Fibroblast of the aortic adventitia (primary cell): ENCODE measurements around the gene FAM53C. TPM values are rescaled to one million over a fixed set of nuclear protein-coding genes. Genes with fewer than 3 reads are reported as not detected.
"Not testable (repeated sequence)": the region's sequence is repeated elsewhere in the genome, so short reads cannot be mapped to it uniquely, and the experiment has no call there.

Experiments used
- DNase-seq: peaks from one replicate; pipeline ENCODE4 v3.0.0-alpha.2; 2010; ENCODE audit warnings: low read depth
- H3K4me3 ChIP-seq: 2 replicates; pipeline ENCODE4 v1.5.1; 2011; ENCODE audit warnings: low read depth, mild to moderate bottlenecking, control low read depth, low read length, moderate library complexity
- CTCF ChIP-seq: IDR thresholded peaks from 2 replicates; pipeline ENCODE4 v1.5.1; 2011; ENCODE audit warnings: mild to moderate bottlenecking, low read length, control low read depth, inconsistent platforms; ENCODE audit not compliant: insufficient read depth
- total RNA-seq: library from RNA; depleted of rRNA; stranded (reverse); fragments of >200 nt; gene quantifications from 2 replicates; pipeline ENCODE4 v1.2.3, GENCODE V29; 2012; ENCODE audit warnings: low replicate concordance

FAM53C gene
- total RNA-seq, 1 donor: 25.6 TPM

GRCh38 chr5:138386290-138386689 lies 48.2 kb downstream of the FAM53C start:
- no peak for TF ChIP-seq CTCF
- no peak overlapping the region for H3K4me3 ChIP-seq
- no peak for DNase-seq

- no peak for TF ChIP-seq CTCF
- DNase-seq: peak; percentile 6
- H3K4me3 ChIP-seq: no peak overlapping the region
Observed at GRCh38 chr5:138389332-138389731, 51.3 kb downstream of the FAM53C start.

GRCh38 chr5:138389911-138390310 lies 51.8 kb downstream of the FAM53C start:
- not testable (repeated sequence) for DNase-seq, H3K4me3 ChIP-seq

- no peak for TF ChIP-seq CTCF
- no peak overlapping the region for H3K4me3 ChIP-seq
- DNase-seq: no peak
Observed at GRCh38 chr5:138391859-138392386, 53.9 kb downstream of the FAM53C start.

Other genes starting within 250 kb of the FAM53C start
- gene NME5, start 198.8 kb upstream of the FAM53C start, total RNA-seq: 6.0 and 11.6 TPM in 2 replicates
- gene BRD8, start 159.6 kb upstream of the FAM53C start, total RNA-seq: 61.2 and 314 TPM in 2 replicates
- 1.3 and 24.7 TPM in 2 replicates for gene KIF20A, start 159.2 kb upstream of the FAM53C start, total RNA-seq
- 16.4 and 31.4 TPM in 2 replicates for gene CDC23, start 124.9 kb upstream of the FAM53C start, total RNA-seq
- not detected in 2 replicates for gene GFRA3, start 63.6 kb upstream of the FAM53C start, total RNA-seq
- gene CDC25C, start 6.5 kb upstream of the FAM53C start, total RNA-seq: 0.16 and 8.9 TPM in 2 replicates
- 47.1 and 89.5 TPM in 2 replicates for gene KDM3B, start 14.4 kb downstream of the FAM53C start, total RNA-seq
- gene REEP2, start 100.8 kb downstream of the FAM53C start, total RNA-seq: 1.1 and 6.1 TPM in 2 replicates
- gene EGR1, start 127.2 kb downstream of the FAM53C start, total RNA-seq: 1.6 and 6.3 TPM in 2 replicates
- 72.0 and 112 TPM in 2 replicates for gene ETF1, start 205.0 kb downstream of the FAM53C start, total RNA-seq
- 394 and 568 TPM in 2 replicates for gene HSPA9, start 237.1 kb downstream of the FAM53C start, total RNA-seq